NCI-H2196 (cell line): ENCODE measurements around the gene DTNA.
"Not testable (repeated sequence)": the region's sequence is repeated elsewhere in the genome, so short reads cannot be mapped to it uniquely, and the experiment has no call there.

Source experiments
- DNase-seq: peaks from one replicate; lab custom pipeline; 2025; ENCODE audit not compliant: unreplicated experiment; lab: John Stamatoyannopoulos, UW

The DTNA gene

GRCh38 chr18:34723143-34723542, 13.0 kb downstream of the DTNA start:
- no peak for DNase-seq

GRCh38 chr18:34725737-34726136, 15.6 kb downstream of the DTNA start:
- DNase-seq = not testable (repeated sequence)

GRCh38 chr18:34726286-34727004, 16.3 kb downstream of the DTNA start:
- no peak for DNase-seq

GRCh38 chr18:34729264-34729663, 19.2 kb downstream of the DTNA start:
- DNase-seq = no peak

- DNase-seq = no peak
Measured at GRCh38 chr18:34729740-34730355, 19.8 kb downstream of the DTNA start.

- no peak for DNase-seq
Measured at GRCh38 chr18:34730774-34731173, 20.7 kb downstream of the DTNA start.

GRCh38 chr18:34734056-34734455, 24.0 kb downstream of the DTNA start:
- no peak for DNase-seq

GRCh38 chr18:34734526-34734925, 24.4 kb downstream of the DTNA start:
- not testable (repeated sequence) for DNase-seq

- DNase-seq = no peak
Measured at GRCh38 chr18:34738175-34738894, 28.2 kb downstream of the DTNA start.

GRCh38 chr18:34740101-34740500, 30.0 kb downstream of the DTNA start:
- no peak for DNase-seq

GRCh38 chr18:34740724-34741123, 30.6 kb downstream of the DTNA start:
- no peak for DNase-seq

- DNase-seq = no peak
Measured at GRCh38 chr18:34741401-34741800, 31.3 kb downstream of the DTNA start.

GRCh38 chr18:34742891-34743341, 32.8 kb downstream of the DTNA start:
- no peak for DNase-seq

GRCh38 chr18:34744569-34744968, 34.5 kb downstream of the DTNA start:
- no peak for DNase-seq

GRCh38 chr18:34746614-34747013, 36.5 kb downstream of the DTNA start:
- no peak for DNase-seq

- no peak for DNase-seq
Measured at GRCh38 chr18:34749721-34750120, 39.6 kb downstream of the DTNA start.

- DNase-seq = no peak
Measured at GRCh38 chr18:34752056-34752455, 42.0 kb downstream of the DTNA start.

GRCh38 chr18:34754300-34754699, 44.2 kb downstream of the DTNA start:
- DNase-seq = no peak

GRCh38 chr18:34757666-34758065, 47.6 kb downstream of the DTNA start:
- DNase-seq = no peak

GRCh38 chr18:34758378-34758948, 48.4 kb downstream of the DTNA start:
- no peak for DNase-seq

GRCh38 chr18:34760444-34760843, 50.3 kb downstream of the DTNA start:
- DNase-seq = no peak

GRCh38 chr18:34764451-34764850, 54.4 kb downstream of the DTNA start:
- DNase-seq = no peak
